ENCODE results near the gene ITSN1. TPM values are rescaled to one million over a fixed set of nuclear protein-coding genes. Genes with fewer than 3 reads are reported as not detected.
A peak's percentile ranks its signal among the peaks of the same experiment; 100 is the strongest.

The ITSN1 gene
- total RNA-seq, 4 donors from 2014 or later = 50.4 to 208 (median 96.7) TPM

DNA sequence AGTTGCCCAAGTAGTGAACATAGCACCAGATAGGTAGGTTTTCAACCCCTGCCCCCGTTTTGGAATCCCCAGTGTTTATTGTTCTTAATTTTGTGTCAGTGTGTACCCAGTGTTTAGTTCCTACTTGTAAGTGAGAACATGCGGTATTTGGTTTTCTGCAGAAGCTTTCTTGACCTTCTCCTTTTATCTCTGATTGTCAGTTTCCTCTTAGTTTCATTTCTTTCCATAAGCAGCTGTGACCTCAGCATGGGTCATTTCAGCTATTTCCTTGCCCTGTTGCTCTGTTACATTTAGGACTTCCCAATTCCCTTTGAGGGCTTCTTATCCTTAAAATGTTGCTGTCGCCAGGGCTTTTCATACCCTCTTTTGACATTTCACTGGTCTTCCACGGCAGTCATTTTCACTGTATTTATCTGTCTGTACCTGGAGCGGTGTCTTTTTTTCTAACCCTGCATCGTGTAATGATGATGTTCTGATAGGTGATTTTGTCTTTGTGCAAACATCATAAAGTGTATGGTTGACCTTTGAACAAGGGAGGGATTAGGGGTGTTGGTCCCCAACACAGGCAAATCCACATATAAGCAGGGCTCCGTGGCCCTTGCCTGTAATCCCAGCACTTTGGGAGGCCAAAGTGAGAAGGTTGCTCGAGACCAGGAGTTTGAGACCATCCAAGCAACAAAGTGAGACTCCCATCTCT lies 15.0 kb downstream of the ITSN1 start:
- 67 to 73% methylated on average over 8 of the region's 8 CpGs for WGBS, 2 donors
- Histone ChIP-seq H3K4me1 (peaks cover 0 to 52% (median 25%) of the 10 kb centered on the region in 4 donors), H3K9me3 (no peaks in the 10 kb centered on the region), H3K27me3 (no peaks in the 10 kb centered on the region), H3K4me3 (no peak overlapping the region), H3K27ac (peak overlapping the region in 3 of 4 donors; percentile 4 to 22 (median 6)), H3K36me3 (no peaks in the 10 kb centered on the region)
- DNase-seq (ENCODE audit: low spot score in 2 of 2) = no peak
- no peak for TF ChIP-seq POLR2A (IDR thresholded peaks at IDR 0.05)
- TF ChIP-seq EP300 (IDR thresholded peaks at IDR 0.05) = peak; percentile 16 to 58
- TF ChIP-seq, protein P1, sequence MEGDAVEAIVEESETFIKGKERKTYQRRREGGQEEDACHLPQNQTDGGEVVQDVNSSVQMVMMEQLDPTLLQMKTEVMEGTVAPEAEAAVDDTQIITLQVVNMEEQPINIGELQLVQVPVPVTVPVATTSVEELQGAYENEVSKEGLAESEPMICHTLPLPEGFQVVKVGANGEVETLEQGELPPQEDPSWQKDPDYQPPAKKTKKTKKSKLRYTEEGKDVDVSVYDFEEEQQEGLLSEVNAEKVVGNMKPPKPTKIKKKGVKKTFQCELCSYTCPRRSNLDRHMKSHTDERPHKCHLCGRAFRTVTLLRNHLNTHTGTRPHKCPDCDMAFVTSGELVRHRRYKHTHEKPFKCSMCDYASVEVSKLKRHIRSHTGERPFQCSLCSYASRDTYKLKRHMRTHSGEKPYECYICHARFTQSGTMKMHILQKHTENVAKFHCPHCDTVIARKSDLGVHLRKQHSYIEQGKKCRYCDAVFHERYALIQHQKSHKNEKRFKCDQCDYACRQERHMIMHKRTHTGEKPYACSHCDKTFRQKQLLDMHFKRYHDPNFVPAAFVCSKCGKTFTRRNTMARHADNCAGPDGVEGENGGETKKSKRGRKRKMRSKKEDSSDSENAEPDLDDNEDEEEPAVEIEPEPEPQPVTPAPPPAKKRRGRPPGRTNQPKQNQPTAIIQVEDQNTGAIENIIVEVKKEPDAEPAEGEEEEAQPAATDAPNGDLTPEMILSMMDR (IDR thresholded peaks at IDR 0.05) = no peak

DNA sequence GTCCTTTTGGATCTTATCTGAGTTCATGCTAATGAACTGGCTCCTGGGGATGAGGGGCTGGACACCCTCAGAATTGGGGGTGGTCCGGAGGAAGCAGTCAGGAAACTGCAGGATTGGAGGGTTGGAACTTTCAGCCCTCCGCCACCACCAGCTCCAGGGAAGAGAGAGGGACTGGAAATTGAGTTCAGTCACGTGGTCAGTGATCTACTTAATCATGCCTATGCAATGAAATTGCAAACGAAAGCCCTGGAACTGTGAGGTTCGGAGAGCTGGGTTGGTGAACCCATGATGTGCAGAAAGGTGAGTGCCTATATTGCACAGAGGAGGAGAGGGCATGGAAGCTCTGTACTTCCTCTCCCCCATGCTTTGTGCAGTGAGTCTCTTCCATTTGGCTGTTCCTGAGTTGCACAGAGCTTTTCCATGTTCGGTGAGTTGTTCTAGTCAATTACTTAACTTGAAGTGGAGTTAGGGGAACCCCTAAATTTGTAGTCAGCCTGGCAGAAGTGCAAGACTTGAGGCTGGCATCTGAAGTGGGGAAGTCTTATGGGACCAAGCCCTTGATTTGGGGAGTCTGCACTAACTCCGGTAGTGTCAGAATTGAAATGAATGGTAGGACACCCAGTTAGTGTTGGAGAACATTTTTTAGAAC lies 16.7 kb downstream of the ITSN1 start:
- no peak for TF ChIP-seq EP300 (IDR thresholded peaks at IDR 0.05)
- TF ChIP-seq, protein P1 (IDR thresholded peaks at IDR 0.05) = no peak
- TF ChIP-seq POLR2A (IDR thresholded peaks at IDR 0.05) = no peak
- WGBS, 2 donors = 90 to 91% methylated on average over 7 of the region's 7 CpGs
- no peak overlapping the region for H3K4me3 ChIP-seq
- H3K36me3 ChIP-seq = no peaks in the 10 kb centered on the region
- no peak for DNase-seq (ENCODE audit: low spot score in 2 of 2)
- no peaks in the 10 kb centered on the region for H3K27me3 ChIP-seq
- H3K9me3 ChIP-seq = no peaks in the 10 kb centered on the region
- peaks cover 0 to 52% (median 25%) of the 10 kb centered on the region in 4 donors for H3K4me1 ChIP-seq
- H3K27ac ChIP-seq = peak overlapping the region in 1 of 4 donors; percentile 63

DNA sequence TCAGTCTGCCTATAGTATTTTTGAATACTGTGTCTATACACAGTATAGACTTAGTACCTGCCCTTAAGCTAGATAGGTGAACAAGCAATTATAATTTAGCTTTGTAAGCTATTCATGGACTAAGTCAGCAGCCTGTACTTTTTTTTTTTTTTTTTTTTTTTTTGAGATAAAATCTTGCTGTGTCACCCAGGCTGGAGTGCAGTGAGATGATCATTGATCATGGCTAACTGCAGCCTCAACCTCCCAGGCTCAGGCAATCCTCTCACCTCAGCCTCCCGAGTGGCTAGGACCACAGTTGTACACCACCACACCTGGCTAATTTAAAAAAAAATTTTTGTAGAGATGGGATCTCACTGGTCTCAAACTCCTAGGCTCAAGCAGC lies 17.3 kb downstream of the ITSN1 start:
- no peaks in the 10 kb centered on the region for H3K27me3 ChIP-seq
- no peaks in the 10 kb centered on the region for H3K9me3 ChIP-seq
- no peak for DNase-seq (ENCODE audit: low spot score in 2 of 2)
- H3K27ac ChIP-seq = peak overlapping the region in 2 of 4 donors; percentile 63 to 64
- no peak overlapping the region for H3K4me3 ChIP-seq
- H3K4me1 ChIP-seq = peaks cover 0 to 52% (median 25%) of the 10 kb centered on the region in 4 donors
- H3K36me3 ChIP-seq = no peaks in the 10 kb centered on the region
- WGBS, 2 donors = 93 to 94% methylated on average over 1 of the region's 1 CpG
- TF ChIP-seq EP300 (IDR thresholded peaks at IDR 0.05) = no peak
- TF ChIP-seq, protein P1 (IDR thresholded peaks at IDR 0.05) = no peak

DNA sequence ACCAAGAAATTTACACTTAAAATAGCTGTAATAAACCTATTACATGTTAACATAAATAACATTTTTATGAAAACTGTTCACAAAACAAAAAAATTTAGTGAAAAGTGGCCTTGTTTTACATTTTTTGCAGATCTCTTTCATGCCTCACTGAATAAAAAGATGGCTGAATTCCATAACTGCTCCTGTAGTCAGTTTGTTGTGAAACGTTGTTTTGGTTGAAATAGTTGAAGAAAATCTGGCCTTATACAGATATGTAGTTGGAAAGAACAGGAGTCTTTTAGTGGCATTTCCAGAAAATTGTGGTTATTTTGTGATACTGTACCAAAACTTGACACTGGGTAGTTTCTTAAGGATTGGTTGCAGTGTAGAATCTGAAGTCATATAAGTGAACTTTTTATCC lies 18.1 kb downstream of the ITSN1 start:
- TF ChIP-seq POLR2A (IDR thresholded peaks at IDR 0.05) = no peak
- TF ChIP-seq, protein P1 (IDR thresholded peaks at IDR 0.05) = no peak
- Histone ChIP-seq H3K4me1 (peaks cover 0 to 52% (median 19%) of the 10 kb centered on the region in 4 donors), H3K27ac (peak overlapping the region in 2 of 4 donors; percentile 63 to 64), H3K27me3 (no peaks in the 10 kb centered on the region), H3K9me3 (no peaks in the 10 kb centered on the region), H3K36me3 (no peaks in the 10 kb centered on the region), H3K4me3 (no peak overlapping the region)
- WGBS, 2 donors = 13 to 18% methylated on average over 1 of the region's 1 CpG
- no peak for DNase-seq (ENCODE audit: low spot score in 2 of 2)

DNA sequence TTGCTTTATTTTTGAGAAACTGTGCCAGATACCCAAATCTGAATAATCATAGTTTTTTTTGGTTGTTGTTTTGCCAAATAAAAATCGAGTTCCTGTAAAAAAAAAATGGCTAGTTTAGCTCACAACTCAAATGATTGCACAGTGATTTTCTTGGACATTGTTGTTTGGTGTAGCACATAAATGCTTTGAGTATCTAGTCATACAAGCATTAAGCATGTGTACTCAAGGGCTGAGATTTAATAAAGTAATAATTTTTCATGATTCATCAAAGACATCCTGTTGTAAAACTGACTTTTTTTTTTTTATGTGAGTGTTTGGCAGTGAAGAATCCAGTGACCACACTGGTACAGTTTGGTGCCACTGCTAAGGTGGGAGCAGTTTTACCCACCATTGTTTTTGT lies 18.8 kb downstream of the ITSN1 start:
- no peaks in the 10 kb centered on the region for H3K36me3 ChIP-seq
- no peak for DNase-seq (ENCODE audit: low spot score in 2 of 2)
- H3K27ac ChIP-seq = peak overlapping the region in 1 of 4 donors; percentile 63
- no peaks in the 10 kb centered on the region for H3K9me3 ChIP-seq
- peaks cover 0 to 51% (median 16%) of the 10 kb centered on the region in 4 donors for H3K4me1 ChIP-seq
- TF ChIP-seq POLR2A (IDR thresholded peaks at IDR 0.05) (no peak), EP300 (IDR thresholded peaks at IDR 0.05) (no peak)
- TF ChIP-seq, protein P1 (IDR thresholded peaks at IDR 0.05) = no peak
- 91 to 96% methylated on average over 1 of the region's 1 CpG for WGBS, 2 donors
- H3K4me3 ChIP-seq = no peak overlapping the region
- H3K27me3 ChIP-seq = no peaks in the 10 kb centered on the region

Measured in tibial nerve (tissue), 4 donors.